ENCODE measurements around the gene TLCD3B. TPM values are rescaled to one million over a fixed set of nuclear protein-coding genes. Genes with fewer than 3 reads are reported as not detected.

TLCD3B gene
- total and polyA plus RNA-seq, 9 of the 15 experiments (the other 6 are each of a cell fraction or from before 2014, with no cell fraction given): 0.10 to 0.52 (median 0.23) TPM; not detected in 4

GRCh38 chr16:30075503-30076275 lies 44.6 kb upstream of the TLCD3B start, which contains the start of gene PPP4C (continued):
- TF ChIP-seq JUNB (CRISPR knock-in tag; conservative IDR thresholded peaks at IDR 0.05) (no peak), GTF2F1 (IDR thresholded peaks at IDR 0.05; ENCODE audit: low read depth, low read length) (peak; percentile 61; the same call in 1 of the 2 replicates), RFX1 (IDR thresholded peaks at IDR 0.05) (no peak), TAF7 (tag; IDR thresholded peaks at IDR 0.05) (peak; percentile 48; the same call in 1 of the 2 replicates), CHD1 (IDR thresholded peaks at IDR 0.05; ENCODE audit: low read length) (peak; percentile 60), CEBPG (CRISPR knock-in tag; IDR thresholded peaks at IDR 0.05) (peak; percentile 51; the same call in 1 of the 2 replicates), CEBPG (tag; conservative IDR thresholded peaks at IDR 0.05 in 1 of 2, IDR thresholded peaks at IDR 0.05 in 1 of 2) (no peak), ZBTB7A (IDR thresholded peaks at IDR 0.05; ENCODE audit: borderline replicate concordance, control insufficient read depth, low read depth, low read length) (peak; percentile 42; the same call in 1 of the 2 replicates), CTCFL (IDR thresholded peaks at IDR 0.05; ENCODE audit: borderline replicate concordance, insufficient read depth, low read depth, low read length, poor library complexity, severe bottlenecking) (peak; percentile 13), SETDB1 (IDR thresholded peaks at IDR 0.05; ENCODE audit: low read length) (no peak), ETV5 (CRISPR knock-in tag; IDR thresholded peaks at IDR 0.05; ENCODE audit: low read depth) (peak; percentile 84), MAFF (IDR thresholded peaks at IDR 0.05; ENCODE audit: low read length) (no peak), POLR2A (conservative IDR thresholded peaks at IDR 0.05) (peak; percentile 98), ZNF224 (CRISPR knock-in tag; IDR thresholded peaks at IDR 0.05) (no peak), PML (IDR thresholded peaks at IDR 0.05; ENCODE audit: low read length) (peak; percentile 87), ZNF830 (CRISPR knock-in tag; IDR thresholded peaks at IDR 0.05) (peak; percentile 84; the same call in 1 of the 2 replicates), MYNN (IDR thresholded peaks at IDR 0.05) (no peak), MYNN (CRISPR knock-in tag; IDR thresholded peaks at IDR 0.05) (no peak), ZNF444 (CRISPR knock-in tag; IDR thresholded peaks at IDR 0.05) (no peak), MBD1 (CRISPR knock-in tag; IDR thresholded peaks at IDR 0.05) (no peak), ZBTB12 (CRISPR knock-in tag; IDR thresholded peaks at IDR 0.05) (peak; percentile 89), TAF1 (IDR thresholded peaks at IDR 0.05; ENCODE audit: control insufficient read depth, extremely low read depth, insufficient read depth, low read length, severe bottlenecking) (peak; percentile 96), VEZF1 (CRISPR knock-in tag; IDR thresholded peaks at IDR 0.05) (peak; percentile 54), DIDO1 (tag; IDR thresholded peaks at IDR 0.05; ENCODE audit: low read depth) (no peak)

Measured in K562 (cell line).